ENCODE measurements around the gene SCFD2.

DNA sequence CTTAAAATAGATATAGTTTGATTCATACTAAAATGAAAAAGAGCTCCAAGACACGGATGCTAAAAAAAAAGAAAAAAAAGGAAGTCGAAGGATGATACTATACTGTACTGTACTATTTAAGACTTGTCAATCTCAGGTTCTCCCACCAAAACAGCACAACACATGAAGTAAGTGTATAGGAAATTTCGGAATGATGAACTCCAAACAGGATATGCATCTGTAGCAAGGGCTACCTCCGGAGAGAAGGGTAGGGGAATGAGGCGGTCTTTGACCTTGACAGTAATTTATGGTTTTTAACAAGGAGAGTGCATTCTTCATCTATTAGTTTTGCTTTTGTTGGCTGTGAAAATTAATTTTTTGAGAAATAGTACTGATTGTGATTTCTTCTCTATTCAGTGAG lies 11.0 kb upstream of the SCFD2 start:
- TF ChIP-seq CTCF (IDR thresholded peaks at IDR 0.05), result no peak
- TF ChIP-seq POLR2A (IDR thresholded peaks at IDR 0.05), result no peak
